HG03139 (cell line): Measurements from ENCODE around the gene POLE4.

Experiments used
- ATAC-seq: cut with Tn5 transposase; IDR thresholded peaks from one replicate; pipeline ENCODE4 v1.9.1; 2021; ENCODE audit not compliant: unreplicated experiment

The POLE4 gene

DNA sequence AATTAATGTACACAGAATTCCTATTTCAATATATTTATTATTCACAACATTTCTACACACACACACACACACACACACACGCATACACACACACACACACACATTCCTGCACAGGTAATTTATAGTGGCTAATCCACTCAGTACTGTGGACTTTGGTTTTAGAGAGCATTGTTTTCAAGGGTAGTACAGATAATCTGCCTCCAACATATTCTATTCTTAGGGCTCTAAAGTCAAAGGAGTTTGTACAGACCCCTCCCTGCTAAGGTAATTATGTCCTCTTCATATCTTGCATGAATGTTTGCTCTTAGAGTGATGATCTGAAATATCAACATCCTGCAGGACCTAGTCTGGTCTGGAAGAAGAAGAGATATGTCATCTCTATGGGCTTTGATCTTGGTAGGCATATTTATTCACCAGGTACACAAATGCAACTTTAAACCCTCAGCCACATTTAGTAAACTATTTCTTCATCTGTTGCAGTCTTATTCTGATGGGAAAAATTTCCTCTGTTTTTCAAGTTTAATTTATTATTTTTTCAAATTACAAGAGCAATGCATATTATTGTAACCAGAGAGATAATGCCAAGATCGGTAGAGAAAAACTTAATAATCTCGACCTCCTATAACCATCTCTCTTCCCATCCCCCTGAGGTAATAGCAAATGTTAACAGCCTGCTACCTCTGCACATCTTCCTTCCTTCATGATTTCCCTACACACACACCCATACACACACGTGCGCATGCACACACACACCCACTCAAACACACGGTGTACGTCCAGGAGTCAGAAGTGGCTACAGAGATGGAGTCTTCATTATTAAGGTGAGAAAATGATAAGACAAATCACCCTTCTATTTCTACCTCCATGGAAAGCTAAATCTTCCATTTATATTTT is 18.3 kb upstream of the POLE4 start:
- ATAC-seq = no peak

DNA sequence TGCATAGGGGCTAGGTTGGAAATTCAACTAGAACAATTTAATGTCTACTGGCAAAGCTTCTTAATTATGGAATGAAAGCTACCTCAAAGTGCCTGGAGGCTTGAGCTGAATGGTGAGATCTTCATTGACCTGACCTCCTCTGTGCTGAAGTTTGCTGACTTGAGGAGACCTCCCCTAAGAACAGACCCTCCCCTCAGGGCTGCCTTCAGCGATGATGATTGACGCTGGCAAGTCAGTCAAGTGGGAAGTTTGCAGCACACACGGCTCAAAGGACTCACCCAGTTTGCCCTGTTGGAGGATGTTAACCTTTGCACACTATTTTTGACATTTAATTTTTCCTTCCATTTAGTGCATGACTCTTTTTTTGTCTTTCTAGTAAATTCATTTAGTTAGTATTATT is 17.2 kb upstream of the POLE4 start:
- ATAC-seq = no peak

- ATAC-seq = no peak
Measured at GRCh38 chr2:74942263-74942662, 16.2 kb upstream of the POLE4 start.

GRCh38 chr2:74944987-74945787 is 13.3 kb upstream of the POLE4 start:
- peak; percentile 99 for ATAC-seq

GRCh38 chr2:74945788-74946331 is 12.6 kb upstream of the POLE4 start:
- ATAC-seq = no peak

GRCh38 chr2:74947703-74948102 is 10.7 kb upstream of the POLE4 start:
- ATAC-seq = no peak

DNA sequence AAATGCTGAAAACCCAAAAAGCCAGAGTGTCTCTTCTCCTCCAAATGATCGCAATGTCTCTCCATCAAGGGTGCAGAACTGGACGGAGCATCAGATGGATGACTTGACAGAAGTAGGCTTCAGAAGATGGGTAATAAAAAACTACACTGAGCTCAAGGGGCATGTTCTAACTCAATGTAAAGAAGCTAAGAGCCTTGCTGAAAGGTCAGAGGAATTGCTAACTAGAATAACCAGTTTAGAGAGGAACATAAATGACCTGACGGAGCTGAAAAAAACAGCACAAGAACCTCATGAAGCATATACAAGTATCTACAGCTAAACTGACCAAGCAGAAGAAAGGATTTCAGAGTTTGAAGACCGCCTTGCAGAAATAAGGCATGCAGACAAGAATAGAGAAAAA is 9.7 kb upstream of the POLE4 start:
- ATAC-seq = no peak

DNA sequence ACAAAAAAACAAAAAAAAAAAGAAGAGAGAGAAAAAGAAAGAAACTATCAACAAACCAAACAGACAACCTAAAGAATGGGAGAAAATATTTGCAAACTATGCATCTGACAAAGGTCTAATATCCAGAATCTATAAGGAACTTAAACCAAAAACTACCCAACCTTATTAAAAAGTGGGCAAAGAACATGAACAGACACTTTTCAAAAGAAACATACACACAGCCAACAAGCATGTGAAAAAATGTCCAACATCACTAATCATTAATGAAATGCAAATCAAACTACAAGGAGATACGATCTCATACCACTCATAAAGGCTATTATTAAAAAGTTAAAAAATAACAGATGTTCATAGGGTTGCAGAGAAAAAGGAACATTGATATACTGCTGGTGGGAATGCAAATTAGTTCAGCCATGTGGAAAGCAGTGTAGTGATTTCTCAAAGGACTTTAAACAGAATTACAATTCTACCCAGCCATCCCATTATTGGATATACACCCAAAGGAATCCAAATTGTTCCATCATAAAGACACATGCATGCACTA is 7.2 kb upstream of the POLE4 start:
- ATAC-seq = no peak

DNA sequence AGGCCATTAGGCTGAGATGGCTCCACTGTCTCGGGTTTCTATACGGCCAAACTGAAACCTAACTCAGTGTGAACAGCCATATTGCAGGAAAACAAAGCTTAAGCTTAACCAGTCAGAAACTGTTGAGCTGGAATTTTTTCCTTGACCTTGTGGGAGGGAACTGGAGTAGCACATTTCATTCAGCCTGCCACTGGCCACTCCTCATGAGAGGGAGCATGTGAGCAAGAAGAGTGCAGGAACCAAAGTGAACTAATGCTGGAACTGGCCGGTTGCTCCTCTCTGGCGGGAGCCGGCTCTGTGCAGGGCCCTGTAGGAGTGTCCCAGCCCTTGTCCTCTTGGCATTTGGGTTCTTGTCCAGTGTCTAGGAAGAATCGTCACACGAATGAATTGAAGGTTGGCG is 5.9 kb upstream of the POLE4 start:
- no peak for ATAC-seq

DNA sequence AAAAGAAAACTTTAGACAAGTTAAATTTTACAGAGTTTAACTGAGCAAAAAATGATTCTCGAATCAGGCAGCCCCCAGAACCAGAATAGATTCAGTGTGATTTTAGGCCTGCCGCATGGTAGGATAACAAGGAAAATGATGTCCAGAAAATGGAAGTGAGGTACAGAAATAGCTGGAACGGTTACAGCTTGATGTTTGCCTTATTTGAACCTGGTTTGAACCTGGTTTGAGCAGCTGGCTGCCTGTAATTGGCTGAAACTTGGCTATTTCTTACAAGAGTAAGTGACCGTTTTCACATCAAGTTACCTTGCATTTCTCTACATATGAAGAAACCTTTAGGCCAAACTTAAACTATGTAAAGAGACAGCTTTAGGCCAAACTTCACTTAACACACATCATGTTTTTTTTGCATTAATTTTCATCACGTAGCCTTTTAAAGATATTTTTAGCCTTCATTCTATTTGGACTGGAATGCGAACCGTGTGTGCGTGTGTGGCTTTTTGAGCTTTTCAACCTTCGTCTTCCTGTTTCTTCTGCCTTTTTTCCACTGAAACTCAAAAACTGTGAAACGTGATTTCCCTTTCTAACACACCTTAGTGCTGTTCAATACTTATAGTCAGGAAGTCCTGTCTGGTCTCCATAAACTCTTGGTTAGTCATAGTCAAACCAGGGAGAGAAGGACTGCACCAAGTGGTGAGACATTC is 4.5 kb upstream of the POLE4 start:
- ATAC-seq = no peak

DNA sequence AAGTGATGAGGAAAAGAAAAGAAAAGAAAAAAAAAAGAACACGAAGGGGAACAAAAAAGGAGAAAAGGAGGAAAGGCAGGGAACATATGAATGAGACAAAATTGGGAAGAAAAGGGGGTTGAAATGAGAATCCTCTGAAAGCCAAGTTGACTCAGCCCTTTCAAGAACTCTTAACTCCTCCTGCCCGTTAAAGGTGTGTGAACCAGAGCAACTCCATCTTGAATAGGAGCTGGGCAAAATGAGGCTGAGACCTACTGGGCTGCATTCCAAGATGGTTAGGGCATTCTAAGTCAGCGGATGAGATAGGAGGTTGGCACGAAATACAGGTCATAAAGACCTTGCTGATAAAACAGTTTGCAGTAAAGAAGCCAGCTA is 4.0 kb upstream of the POLE4 start:
- no peak for ATAC-seq

- no peak for ATAC-seq
Measured at GRCh38 chr2:74957886-74958273, 563 bp upstream of the POLE4 start.

DNA sequence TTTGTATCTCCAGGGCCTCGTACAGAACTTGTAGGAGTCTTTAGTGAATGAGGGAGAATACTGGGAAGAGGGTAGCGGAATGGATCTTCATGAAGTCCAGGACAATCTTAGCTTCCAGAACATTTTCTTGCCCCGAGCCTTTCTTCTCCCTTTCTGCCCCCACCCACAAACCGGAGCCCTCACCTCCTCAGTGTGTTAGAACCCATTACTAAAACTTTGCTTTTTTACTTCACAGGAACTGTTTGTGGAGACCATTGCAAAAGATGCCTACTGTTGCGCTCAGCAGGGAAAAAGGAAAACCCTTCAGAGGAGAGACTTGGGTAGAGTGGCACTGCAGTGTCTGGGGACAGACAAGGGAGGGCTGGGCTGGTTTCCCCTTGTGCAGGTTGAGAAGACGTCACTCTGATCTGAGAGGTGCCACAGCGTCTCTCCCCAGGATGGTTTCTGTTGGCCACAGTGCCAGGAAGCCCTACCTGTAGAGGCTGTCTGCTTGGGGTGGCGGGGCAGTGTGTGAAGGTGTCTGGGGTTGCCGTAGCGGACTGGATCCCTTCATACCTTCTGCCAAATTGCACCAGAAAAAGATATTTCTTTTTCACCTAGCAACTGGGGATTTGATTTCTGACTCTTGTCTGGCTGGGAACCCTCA is 786 bp downstream of the POLE4 start:
- ATAC-seq = no peak

- no peak for ATAC-seq
Measured at GRCh38 chr2:74966887-74967286, 8.4 kb downstream of the POLE4 start.

- ATAC-seq = no peak
Measured at GRCh38 chr2:74975016-74975415, 16.6 kb downstream of the POLE4 start.

- no peak for ATAC-seq
Measured at GRCh38 chr2:74979844-74980243, 21.4 kb downstream of the POLE4 start.

DNA sequence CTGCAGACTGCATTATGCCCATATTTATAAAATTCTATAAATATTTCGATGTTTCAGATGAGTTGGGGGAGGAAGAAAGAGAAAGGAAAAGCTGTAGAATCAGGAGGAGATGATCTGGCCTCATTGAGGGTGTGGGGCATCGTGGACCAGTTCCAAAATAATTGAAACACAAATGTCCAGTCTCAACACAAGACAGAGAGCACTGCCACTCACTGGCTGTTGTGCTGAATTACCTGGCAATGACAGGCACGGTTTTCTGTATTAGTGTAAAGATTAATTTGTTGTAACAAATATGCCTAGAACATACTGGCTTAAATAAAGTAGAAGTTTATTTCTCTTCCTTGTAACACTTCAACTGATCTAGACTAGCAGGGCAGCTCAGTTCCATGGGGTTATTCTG is 24.1 kb downstream of the POLE4 start:
- ATAC-seq = no peak

DNA sequence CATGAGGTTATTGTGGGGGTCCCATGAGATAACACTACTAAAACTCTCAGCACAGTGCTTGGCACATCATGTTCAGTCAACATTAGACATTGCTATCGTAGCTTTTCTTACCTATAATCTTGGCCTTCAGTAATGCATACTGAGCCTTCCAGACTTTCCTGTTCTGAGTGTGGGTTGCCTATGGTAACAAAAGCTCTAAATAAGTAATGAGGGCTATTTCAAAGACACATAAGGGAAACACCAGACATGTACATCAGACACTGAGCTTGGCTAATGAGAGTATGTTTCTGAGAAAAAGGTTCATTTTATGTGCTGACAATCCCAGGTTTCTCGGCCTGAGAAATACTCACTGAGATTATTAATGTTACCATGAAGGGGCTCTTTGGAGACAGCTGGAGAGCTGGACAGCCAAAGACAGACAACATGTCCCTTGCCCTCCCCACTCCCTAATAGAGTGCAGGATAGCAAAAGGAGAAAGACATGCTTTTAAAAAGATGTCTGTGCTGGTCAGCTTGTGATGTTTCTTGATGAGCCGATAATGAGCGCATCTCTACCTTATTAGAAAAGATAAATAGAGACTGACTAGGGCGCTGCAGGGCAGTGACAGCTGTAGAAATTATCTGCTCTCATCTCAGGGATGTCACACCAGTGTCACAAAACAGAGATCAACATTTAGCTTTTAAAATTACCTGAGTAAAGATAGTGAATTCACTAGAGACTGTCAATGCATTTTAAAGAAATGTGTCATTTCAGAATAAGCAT is 25.4 kb downstream of the POLE4 start:
- no peak for ATAC-seq

GRCh38 chr2:74984947-74985637 is 26.6 kb downstream of the POLE4 start:
- no peak for ATAC-seq
